CD14-positive monocyte (primary cell): Measurements from ENCODE around the gene MAD1L1. TPM values are rescaled to one million over a fixed set of nuclear protein-coding genes. Genes with fewer than 3 reads are reported as not detected.
A peak's percentile ranks its signal among the peaks of the same experiment; 100 is the strongest.

Experiments
- DNase-seq, 3 donors: peaks; one replicate each; pipeline ENCODE4 v3.0.0-alpha.2; 2011 to 2022
- H2AFZ ChIP-seq: 2 replicates; pipeline ENCODE4 v1.6.0; 2012; ENCODE audit warnings: mild to moderate bottlenecking, low read depth, low read length, inconsistent platforms; ENCODE audit not compliant: insufficient read depth, poor library complexity, severe bottlenecking
- H3K27ac ChIP-seq, 2 donors: 1 replicate in 1 of 2; 2 replicates in 1 of 2; pipeline ENCODE4 v1.5.1; 2012 to 2013; ENCODE audit warnings: low read length in 2 of 2, control low read depth in 1 of 2, inconsistent platforms in 1 of 2, low read depth in 1 of 2, mild to moderate bottlenecking in 1 of 2
- H3K27me3 ChIP-seq, 2 donors: one replicate each; pipeline versions ENCODE4 v1.6.0 to v1.6.1; 2011 to 2013; ENCODE audit warnings: low read length in 2 of 2; ENCODE audit not compliant: control insufficient read depth in 2 of 2, insufficient read depth in 2 of 2
- H3K36me3 ChIP-seq, 2 donors: replicated peaks in 1 of 2; 1 replicate in 1 of 2; 2 replicates in 1 of 2; pipeline versions ENCODE4 v1.5.1 to v1.6.1; 2012 to 2013; ENCODE audit warnings: low read length in 2 of 2, control low read depth in 1 of 2, inconsistent platforms in 1 of 2, mild to moderate bottlenecking in 1 of 2; ENCODE audit not compliant: insufficient read depth in 2 of 2, control insufficient read depth in 1 of 2
- H3K4me1 ChIP-seq, 2 donors: 1 replicate in 1 of 2; 2 replicates in 1 of 2; pipeline versions ENCODE4 v1.5.1 to v1.6.1; 2012 to 2013; ENCODE audit warnings: low read length in 2 of 2, control low read depth in 1 of 2, inconsistent platforms in 1 of 2, mild to moderate bottlenecking in 1 of 2, moderate library complexity in 1 of 2; ENCODE audit not compliant: insufficient read depth in 2 of 2, control insufficient read depth in 1 of 2
- H3K4me2 ChIP-seq: replicated peaks from 2 replicates; pipeline ENCODE3; 2012; ENCODE audit warnings: low read length, moderate library complexity, mild to moderate bottlenecking; ENCODE audit not compliant: poor library complexity, severe bottlenecking; ENCODE audit errors: extremely low read depth
- H3K4me3 ChIP-seq, 3 experiments: fragments of 200-600 bp in 1 of 3; sonication (generic) in 1 of 3; replicated peaks in 1 of 3; 1 replicate in 2 of 3; 2 replicates in 1 of 3; pipeline ENCODE4 v1.5.1; 2011 to 2013; ENCODE audit warnings: low read length in 3 of 3, mild to moderate bottlenecking in 3 of 3, control low read depth in 2 of 3, low read depth in 2 of 3, inconsistent platforms in 1 of 3, moderate library complexity in 1 of 3
- H3K79me2 ChIP-seq: 2 replicates; pipeline ENCODE4 v1.6.0; 2012; ENCODE audit warnings: mild to moderate bottlenecking, control low read depth, inconsistent platforms, low read length, moderate library complexity; ENCODE audit not compliant: insufficient read depth
- H3K9ac ChIP-seq: 2 replicates; pipeline ENCODE4 v1.6.0; 2017; ENCODE audit warnings: low read length, mild to moderate bottlenecking; ENCODE audit not compliant: insufficient read depth, poor library complexity, severe bottlenecking
- H3K9me3 ChIP-seq, 2 donors: replicated peaks in 1 of 2; 1 replicate in 1 of 2; 2 replicates in 1 of 2; pipeline versions ENCODE4 v1.5.1 to v1.6.1; 2012 to 2013; ENCODE audit warnings: low read length in 2 of 2, control low read depth in 1 of 2; ENCODE audit not compliant: control insufficient read depth in 1 of 2, insufficient read depth in 1 of 2
- H4K20me1 ChIP-seq: 2 replicates; pipeline ENCODE4 v1.6.0; 2012; ENCODE audit warnings: mild to moderate bottlenecking, low read length, control low read depth, moderate library complexity; ENCODE audit not compliant: insufficient read depth
- H3K27ac Mint-ChIP-seq, 7 donors: one replicate each; pipeline ENCODE4 v1.8.0; 2020; ENCODE audit warnings: mild to moderate bottlenecking in 7 of 7, mixed read lengths in 7 of 7, moderate library complexity in 6 of 7, inconsistent platforms in 2 of 7
- H3K27me3 Mint-ChIP-seq, 3 donors: one replicate each; pipeline ENCODE4 v1.8.0; 2021 to 2022; ENCODE audit warnings: low read depth in 3 of 3, mild to moderate bottlenecking in 3 of 3, mixed read lengths in 3 of 3, moderate library complexity in 3 of 3, inconsistent platforms in 1 of 3
- H3K36me3 Mint-ChIP-seq, 2 donors: one replicate each; pipeline ENCODE4 v1.8.0; 2020; ENCODE audit warnings: mixed read lengths in 2 of 2, inconsistent platforms in 1 of 2, mild to moderate bottlenecking in 1 of 2
- H3K4me1 Mint-ChIP-seq: one replicate; pipeline ENCODE4 v1.8.0; 2020; ENCODE audit warnings: mild to moderate bottlenecking, mixed read lengths
- H3K4me3 Mint-ChIP-seq, 2 donors: one replicate each; pipeline ENCODE4 v1.8.0; 2020; ENCODE audit warnings: mild to moderate bottlenecking in 2 of 2, mixed read lengths in 2 of 2, moderate library complexity in 1 of 2
- H3K9me3 Mint-ChIP-seq, 7 donors: one replicate each; pipeline ENCODE4 v1.8.0; 2020 to 2022; ENCODE audit warnings: mixed read lengths in 7 of 7, mild to moderate bottlenecking in 6 of 7, moderate library complexity in 6 of 7, inconsistent platforms in 2 of 7
- CTCF ChIP-seq: fragments of 200-600 bp; IDR thresholded peaks from one replicate; pipeline ENCODE4 v1.8.0; 2022; ENCODE audit warnings: antibody characterized with exemption, mild to moderate bottlenecking
- WGBS: methylation state at CpG from one replicate; pipeline ENCODE4 v1.1.5; 2013; ENCODE audit warnings: missing lambda C conversion rate; ENCODE audit not compliant: insufficient coverage; 5-methylcytosine and 5-hydroxymethylcytosine counted together
- intact Hi-C, 2 donors: fragments of 100-400 bp; cut with micrococcal nuclease; formaldehyde crosslinking; loops; one replicate each; pipeline versions ENCODE4 v1.15.0 to v1.15.1; 2023
- polyA plus RNA-seq, 3 donors: library from polyadenylated mRNA; depleted of rRNA in 1 of 3; unstranded in 2 of 3; stranded (reverse) in 1 of 3; fragments of 300-500 nt in 2 of 3; fragments of >200 nt in 1 of 3; fragmentation: Illumina TruSeq in 2 of 3; gene quantifications; 1 replicate in 2 of 3; 2 replicates in 1 of 3; pipeline ENCODE4 v1.2.3, GENCODE V29; 2012 to 2021

MAD1L1 gene
- polyA plus RNA-seq, 3 donors, result 22.0 to 39.4 (median 33.2) TPM

GRCh38 chr7:1850111-1850975, 382.4 kb downstream of the MAD1L1 start:
- Histone ChIP-seq H3K27ac (no peak overlapping the region), H2AFZ (no peak overlapping the region), H3K79me2 (no peaks in the 10 kb centered on the region), H4K20me1 (peaks cover 91% of the 10 kb centered on the region), H3K9me3 (no peaks in the 10 kb centered on the region), H3K4me3 (no peak overlapping the region), H3K36me3 (peaks cover 0 to 5% of the 10 kb centered on the region in 2 donors), H3K9ac (no peak overlapping the region), H3K4me1 (no peaks in the 10 kb centered on the region), H3K4me2 (no peak overlapping the region), H3K27me3 (no peaks in the 10 kb centered on the region)
- intact Hi-C loops, result no loop called here
- Mint-ChIP-seq H3K27ac (peak overlapping the region in 2 of 7 donors; percentile 40 to 41), H3K27me3 (peaks cover 0 to 2% (median 0%) of the 10 kb centered on the region in 3 donors), H3K36me3 (peaks cover 9 to 16% of the 10 kb centered on the region in 2 donors), H3K4me3 (no peak overlapping the region), H3K4me1 (no peaks in the 10 kb centered on the region), H3K9me3 (peaks cover 0 to 4% (median 0%) of the 10 kb centered on the region in 7 donors)
- no peak for DNase-seq
- 95% methylated on average over 31 of the region's 33 CpGs for WGBS
- TF ChIP-seq CTCF, result no peak

GRCh38 chr7:1849351-1850041, 383.2 kb downstream of the MAD1L1 start:
- Mint-ChIP-seq H3K27ac (no peak overlapping the region), H3K36me3 (peaks cover 4 to 20% of the 10 kb centered on the region in 2 donors), H3K27me3 (no peaks in the 10 kb centered on the region), H3K9me3 (peaks cover 0 to 2% (median 0%) of the 10 kb centered on the region in 7 donors), H3K4me1 (no peaks in the 10 kb centered on the region), H3K4me3 (no peak overlapping the region)
- peaks cover 0 to 9% of the 10 kb centered on the region in 2 donors for H3K36me3 ChIP-seq
- no peak overlapping the region for H3K27ac ChIP-seq
- no peak overlapping the region for H3K4me3 ChIP-seq
- WGBS, result 96% methylated on average over 27 of the region's 35 CpGs
- peaks cover 89% of the 10 kb centered on the region for H4K20me1 ChIP-seq
- H3K4me1 ChIP-seq, result no peaks in the 10 kb centered on the region
- TF ChIP-seq CTCF, result no peak
- no peaks in the 10 kb centered on the region for H3K79me2 ChIP-seq
- H3K27me3 ChIP-seq, result no peaks in the 10 kb centered on the region
- intact Hi-C loops, result no loop called here
- no peak for DNase-seq
- no peak overlapping the region for H2AFZ ChIP-seq
- no peak overlapping the region for H3K9ac ChIP-seq
- H3K9me3 ChIP-seq, result no peaks in the 10 kb centered on the region
- H3K4me2 ChIP-seq, result no peak overlapping the region
